Measurements from ENCODE around the gene SYCP2L. TPM values are rescaled to one million over a fixed set of nuclear protein-coding genes. Genes with fewer than 3 reads are reported as not detected.

Gene SYCP2L
- total RNA-seq, 2 experiments from 2014 or later, result 0.32 TPM; not detected in 1

DNA sequence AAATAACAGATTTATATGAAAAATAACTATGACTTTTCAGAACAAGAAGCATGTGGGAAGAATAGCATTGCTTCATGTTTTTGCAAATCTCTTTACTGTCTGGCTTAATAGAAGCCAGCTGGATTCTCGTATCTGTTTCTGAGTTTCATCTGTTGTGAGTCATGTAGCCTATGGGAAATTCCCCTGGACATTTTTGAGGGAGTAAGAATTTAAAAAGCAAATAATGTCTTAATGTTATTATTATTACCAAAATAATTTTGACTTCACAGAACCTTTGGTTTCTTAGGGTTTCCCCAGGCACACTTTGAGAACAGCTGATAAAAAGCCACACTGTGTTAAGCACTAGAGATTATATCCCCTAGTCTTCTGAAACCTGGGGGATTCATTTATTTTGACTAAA lies 75.8 kb downstream of the SYCP2L start:
- peaks cover 3% of the 10 kb centered on the region for H3K9me3 Mint-ChIP-seq
- peaks cover 8% of the 10 kb centered on the region for H3K27me3 Mint-ChIP-seq
- no peak for DNase-seq
- ChIA-PET POLR2A (no interaction called here), CTCF (interaction anchor here (1.7 kb wide), 1 partner anchor 8 kb away, joined by 8 read pairs; no protein-coding TSS in a partner anchor)
- no peak overlapping the region for H3K4me3 Mint-ChIP-seq
- intact Hi-C loops (cut with micrococcal nuclease), result no loop called here
- peaks cover 3% of the 10 kb centered on the region for H3K4me1 Mint-ChIP-seq (ENCODE audit: low read depth)
- TF ChIP-seq, protein P1, sequence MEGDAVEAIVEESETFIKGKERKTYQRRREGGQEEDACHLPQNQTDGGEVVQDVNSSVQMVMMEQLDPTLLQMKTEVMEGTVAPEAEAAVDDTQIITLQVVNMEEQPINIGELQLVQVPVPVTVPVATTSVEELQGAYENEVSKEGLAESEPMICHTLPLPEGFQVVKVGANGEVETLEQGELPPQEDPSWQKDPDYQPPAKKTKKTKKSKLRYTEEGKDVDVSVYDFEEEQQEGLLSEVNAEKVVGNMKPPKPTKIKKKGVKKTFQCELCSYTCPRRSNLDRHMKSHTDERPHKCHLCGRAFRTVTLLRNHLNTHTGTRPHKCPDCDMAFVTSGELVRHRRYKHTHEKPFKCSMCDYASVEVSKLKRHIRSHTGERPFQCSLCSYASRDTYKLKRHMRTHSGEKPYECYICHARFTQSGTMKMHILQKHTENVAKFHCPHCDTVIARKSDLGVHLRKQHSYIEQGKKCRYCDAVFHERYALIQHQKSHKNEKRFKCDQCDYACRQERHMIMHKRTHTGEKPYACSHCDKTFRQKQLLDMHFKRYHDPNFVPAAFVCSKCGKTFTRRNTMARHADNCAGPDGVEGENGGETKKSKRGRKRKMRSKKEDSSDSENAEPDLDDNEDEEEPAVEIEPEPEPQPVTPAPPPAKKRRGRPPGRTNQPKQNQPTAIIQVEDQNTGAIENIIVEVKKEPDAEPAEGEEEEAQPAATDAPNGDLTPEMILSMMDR (IDR thresholded peaks at IDR 0.05), result no peak
- H3K27ac Mint-ChIP-seq, result no peak overlapping the region
- H3K36me3 Mint-ChIP-seq (ENCODE audit: low read depth), result no peaks in the 10 kb centered on the region
- no peak for ATAC-seq

DNA sequence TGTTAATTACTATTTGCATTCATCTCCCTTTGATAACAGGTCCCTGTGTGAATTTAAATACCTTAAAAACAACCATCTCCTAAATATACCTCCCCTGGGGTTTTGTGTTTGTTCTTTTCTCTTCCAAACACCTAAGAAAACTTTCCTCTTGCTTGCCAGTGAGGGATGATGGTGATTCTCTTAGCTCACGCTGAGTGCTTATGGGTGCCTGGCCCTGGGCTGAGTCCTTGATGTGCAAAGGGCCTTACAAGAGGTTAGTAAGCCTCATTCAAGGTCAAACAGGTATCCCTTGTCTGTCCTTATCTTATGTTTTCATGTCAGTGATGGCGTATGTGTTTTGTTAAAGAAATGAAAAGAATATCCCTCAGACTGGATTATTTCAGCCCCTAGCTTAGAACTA lies 76.3 kb downstream of the SYCP2L start:
- Mint-ChIP-seq H3K4me1 (ENCODE audit: low read depth) (peaks cover 3% of the 10 kb centered on the region), H3K9me3 (peaks cover 7% of the 10 kb centered on the region), H3K27ac (no peak overlapping the region), H3K36me3 (ENCODE audit: low read depth) (no peaks in the 10 kb centered on the region), H3K27me3 (peaks cover 8% of the 10 kb centered on the region), H3K4me3 (no peak overlapping the region)
- ChIA-PET CTCF (interaction anchor here (1.7 kb wide), 1 partner anchor 9 kb away, joined by 8 read pairs; no protein-coding TSS in a partner anchor), POLR2A (no interaction called here)
- TF ChIP-seq, protein P1 (IDR thresholded peaks at IDR 0.05), result no peak
- intact Hi-C loops (cut with micrococcal nuclease), result no loop called here
- ATAC-seq (no peak), DNase-seq (no peak)

GRCh38 chr6:10964684-10965083 lies 77.8 kb downstream of the SYCP2L start:
- no peak overlapping the region for H3K27ac Mint-ChIP-seq
- H3K9me3 Mint-ChIP-seq, result peaks cover 7% of the 10 kb centered on the region
- TF ChIP-seq, protein P1 (IDR thresholded peaks at IDR 0.05), result no peak
- ChIA-PET CTCF (interaction anchor here (1.2 kb wide), 1 partner anchor 10 kb away, joined by 4 read pairs; no protein-coding TSS in a partner anchor), POLR2A (no interaction called here)
- DNase-seq (no peak), ATAC-seq (no peak)
- H3K27me3 Mint-ChIP-seq, result peaks cover 6% of the 10 kb centered on the region
- intact Hi-C loops (cut with micrococcal nuclease), result no loop called here
- no peak overlapping the region for H3K4me3 Mint-ChIP-seq
- no peaks in the 10 kb centered on the region for H3K36me3 Mint-ChIP-seq (ENCODE audit: low read depth)
- peaks cover 3% of the 10 kb centered on the region for H3K4me1 Mint-ChIP-seq (ENCODE audit: low read depth)

GRCh38 chr6:10968776-10969175 lies 81.9 kb downstream of the SYCP2L start:
- DNase-seq, result no peak
- H3K27ac Mint-ChIP-seq, result no peak overlapping the region
- CTCF ChIA-PET, result interaction anchor here (1.9 kb wide), 1 partner anchor 14 kb away, joined by 10 read pairs; no protein-coding TSS in a partner anchor
- POLR2A ChIA-PET, result no interaction called here
- intact Hi-C loops (cut with micrococcal nuclease), result no loop called here
- peaks cover 7% of the 10 kb centered on the region for H3K9me3 Mint-ChIP-seq
- peaks cover 3% of the 10 kb centered on the region for H3K4me1 Mint-ChIP-seq (ENCODE audit: low read depth)
- H3K27me3 Mint-ChIP-seq, result peaks cover 5% of the 10 kb centered on the region
- H3K36me3 Mint-ChIP-seq (ENCODE audit: low read depth), result no peaks in the 10 kb centered on the region
- no peak overlapping the region for H3K4me3 Mint-ChIP-seq
- TF ChIP-seq, protein P1 (IDR thresholded peaks at IDR 0.05), result no peak
- no peak for ATAC-seq

DNA sequence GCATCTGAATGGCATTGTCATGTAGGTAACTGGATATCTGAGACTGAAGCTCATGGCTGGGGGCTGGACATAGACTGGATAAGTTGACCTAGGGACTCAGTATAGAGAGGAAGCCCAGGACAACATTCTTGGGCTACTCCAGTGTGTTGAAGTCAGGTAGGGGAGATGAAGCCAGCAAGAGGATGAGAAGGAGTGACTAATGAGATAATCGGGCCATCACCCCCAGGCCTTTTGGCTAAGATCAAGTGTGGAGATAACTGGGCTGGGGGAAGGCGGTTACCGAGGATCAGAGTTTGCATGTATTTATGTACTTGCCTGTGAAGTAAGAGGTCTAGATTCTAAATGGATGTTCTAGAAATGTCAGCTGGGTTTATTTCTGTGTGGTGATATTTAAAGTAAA lies 83.9 kb downstream of the SYCP2L start:
- H3K27ac Mint-ChIP-seq, result no peak overlapping the region
- peaks cover 5% of the 10 kb centered on the region for H3K27me3 Mint-ChIP-seq
- TF ChIP-seq, protein P1 (IDR thresholded peaks at IDR 0.05), result no peak
- H3K36me3 Mint-ChIP-seq (ENCODE audit: low read depth), result no peaks in the 10 kb centered on the region
- peaks cover 7% of the 10 kb centered on the region for H3K9me3 Mint-ChIP-seq
- ATAC-seq (no peak), DNase-seq (no peak)
- H3K4me3 Mint-ChIP-seq, result no peak overlapping the region
- ChIA-PET POLR2A (no interaction called here), CTCF (interaction anchor here (2.8 kb wide), 1 partner anchor 16 kb away, joined by 8 read pairs; no protein-coding TSS in a partner anchor)
- intact Hi-C loops (cut with micrococcal nuclease), result no loop called here
- no peaks in the 10 kb centered on the region for H3K4me1 Mint-ChIP-seq (ENCODE audit: low read depth)

Measured in activated CD8-positive, alpha-beta T cell treated with anti-CD3 and anti-CD28 coated beads for 36 hours (primary cell).